ENCODE measurements around the gene ADAM12.

The ADAM12 gene

GRCh38 chr10:126226205-126226604, 162.1 kb downstream of the ADAM12 start:
- TF ChIP-seq RAD21 (IDR thresholded peaks at IDR 0.05; ENCODE audit: low read depth), result no peak
- no peak for TF ChIP-seq REST (IDR thresholded peaks at IDR 0.05; ENCODE audit: low read depth)
- TF ChIP-seq CEBPB (IDR thresholded peaks at IDR 0.05), result no peak
- TF ChIP-seq CREB1 (IDR thresholded peaks at IDR 0.05; ENCODE audit: low read depth), result no peak
- no peak for TF ChIP-seq EGR1 (IDR thresholded peaks at IDR 0.05)

- no peak for TF ChIP-seq EP300 (IDR thresholded peaks at IDR 0.05; ENCODE audit: borderline replicate concordance)
Observed at GRCh38 chr10:126225672-126226008, 162.6 kb downstream of the ADAM12 start.

GRCh38 chr10:126224967-126225671, 163.2 kb downstream of the ADAM12 start:
- TF ChIP-seq MAX (IDR thresholded peaks at IDR 0.05), result no peak
- TF ChIP-seq EGR1 (IDR thresholded peaks at IDR 0.05), result no peak
- TF ChIP-seq TCF12 (IDR thresholded peaks at IDR 0.05; ENCODE audit: low read depth), result no peak
- TF ChIP-seq TAF1 (IDR thresholded peaks at IDR 0.05; ENCODE audit: low read depth), result no peak
- TF ChIP-seq USF1 (IDR thresholded peaks at IDR 0.05), result no peak
- TF ChIP-seq NFIC (IDR thresholded peaks at IDR 0.05), result no peak
- no peak for TF ChIP-seq FOXM1 (IDR thresholded peaks at IDR 0.05; ENCODE audit: borderline replicate concordance, low read depth)
- TF ChIP-seq ZBTB7A (IDR thresholded peaks at IDR 0.05; ENCODE audit: low read depth), result no peak
- TF ChIP-seq REST (IDR thresholded peaks at IDR 0.05; ENCODE audit: low read depth), result no peak
- no peak for TF ChIP-seq YY1 (IDR thresholded peaks at IDR 0.05; ENCODE audit: low read depth)
- no peak for TF ChIP-seq RAD21 (IDR thresholded peaks at IDR 0.05; ENCODE audit: low read depth)

GRCh38 chr10:126223512-126224067, 164.7 kb downstream of the ADAM12 start:
- TF ChIP-seq TCF12 (IDR thresholded peaks at IDR 0.05; ENCODE audit: low read depth), result no peak
- TF ChIP-seq MAX (IDR thresholded peaks at IDR 0.05), result no peak
- no peak for TF ChIP-seq TAF1 (IDR thresholded peaks at IDR 0.05; ENCODE audit: low read depth)
- no peak for TF ChIP-seq NFIC (IDR thresholded peaks at IDR 0.05)
- no peak for TF ChIP-seq CREB1 (IDR thresholded peaks at IDR 0.05; ENCODE audit: low read depth)
- no peak for TF ChIP-seq RAD21 (IDR thresholded peaks at IDR 0.05; ENCODE audit: low read depth)
- no peak for TF ChIP-seq TEAD4 (IDR thresholded peaks at IDR 0.05)
- TF ChIP-seq FOXM1 (IDR thresholded peaks at IDR 0.05; ENCODE audit: borderline replicate concordance, low read depth), result no peak
- no peak for TF ChIP-seq EGR1 (IDR thresholded peaks at IDR 0.05)
- TF ChIP-seq CEBPB (IDR thresholded peaks at IDR 0.05), result no peak
- no peak for TF ChIP-seq ZBTB7A (IDR thresholded peaks at IDR 0.05; ENCODE audit: low read depth)
- no peak for TF ChIP-seq REST (IDR thresholded peaks at IDR 0.05; ENCODE audit: low read depth)
- TF ChIP-seq USF1 (IDR thresholded peaks at IDR 0.05), result no peak
- no peak for TF ChIP-seq EP300 (IDR thresholded peaks at IDR 0.05; ENCODE audit: borderline replicate concordance)
- no peak for TF ChIP-seq YY1 (IDR thresholded peaks at IDR 0.05; ENCODE audit: low read depth)
